A549 (cell line): Measurements from ENCODE around the gene SUGCT.

Source experiments
- BHLHE40 ChIP-seq: IDR thresholded peaks from 2 replicates; pipeline ENCODE4 v1.6.1; 2012; ENCODE audit warnings: low read depth, low read length, inconsistent platforms
- CBX2 ChIP-seq: fragments of 200-600 bp; sonication (generic); IDR thresholded peaks from 2 replicates; pipeline ENCODE4 v1.6.1; 2016; ENCODE audit warnings: low read depth, mild to moderate bottlenecking, borderline replicate concordance
- CEBPB ChIP-seq, 2 experiments: fragments of >200 bp in 1 of 2; sonication (Bioruptor Twin) in 1 of 2; formaldehyde crosslinking in 1 of 2; IDR thresholded peaks; 2 replicates each; pipeline ENCODE4 v1.6.1; 2012 to 2016
- CTCF ChIP-seq: fragments of >200 bp; sonication (Bioruptor Twin); formaldehyde crosslinking; IDR thresholded peaks from 3 replicates; pipeline ENCODE4 v1.5.1; 2016
- EP300 ChIP-seq, 2 experiments: fragments of >200 bp; sonication (Bioruptor Twin); formaldehyde crosslinking; IDR thresholded peaks; 2 replicates in 1 of 2; 3 replicates in 1 of 2; pipeline ENCODE4 v1.6.1; 2016 to 2017
- HOXB5 ChIP-seq: fragments of 250-450 bp; sonication (Bioruptor Pico); IDR thresholded peaks from 2 replicates; pipeline ENCODE4 v1.5.0; 2020; ENCODE audit warnings: mild to moderate bottlenecking, moderate library complexity
- MAX ChIP-seq: IDR thresholded peaks from 2 replicates; pipeline ENCODE4 v1.6.1; 2012
- MAZ ChIP-seq: fragments of 150-350 bp; IDR thresholded peaks from 2 replicates; pipeline ENCODE4 v1.6.1; 2014; ENCODE audit warnings: antibody characterized with exemption, low read depth, low read length, borderline replicate concordance
- POLR2A ChIP-seq: IDR thresholded peaks from 2 replicates; pipeline ENCODE4 v1.6.1; 2012; ENCODE audit warnings: mild to moderate bottlenecking, low read length
- REST ChIP-seq: fragments of 200-600 bp; sonication (generic); IDR thresholded peaks from 2 replicates; pipeline ENCODE4 v1.6.1; 2016; ENCODE audit warnings: antibody characterized with exemption, mild to moderate bottlenecking, moderate library complexity
- ZFP36 ChIP-seq: fragments of 450-650 bp; IDR thresholded peaks from 2 replicates; pipeline ENCODE4 v1.6.1; 2014; ENCODE audit warnings: borderline replicate concordance; ENCODE audit not compliant: partially characterized antibody

- TF ChIP-seq CBX2 (no peak), HOXB5 (CRISPR knock-in tag) (no peak), POLR2A (no peak), ZFP36 (no peak), REST (no peak), MAZ (no peak), BHLHE40 (no peak), CEBPB (IDR thresholded peaks at IDR 0.05) (no peak), MAX (no peak), CTCF (no peak), EP300 (IDR thresholded peaks at IDR 0.05) (no peak)
Measured at GRCh38 chr7:40137563-40137962, 2.8 kb downstream of the SUGCT start.
